ENCODE data around the gene PCCA.
A peak's percentile ranks its signal among the peaks of the same experiment; 100 is the strongest.

Gene PCCA

GRCh38 chr13:100508996-100509395 is 420.1 kb downstream of the PCCA start:
- H3K9ac ChIP-seq (ENCODE audit: low read length): peak overlapping the region; percentile 52
- no peaks in the 10 kb centered on the region for H3K36me3 ChIP-seq (ENCODE audit: control insufficient read depth, insufficient read depth, low read length)
- H3K27ac ChIP-seq (ENCODE audit: low read depth, low read length): peak overlapping the region; percentile 92; the same call in 1 of the 2 replicates
- no peak overlapping the region for H3K4me3 ChIP-seq (ENCODE audit: low read depth, low read length)
- H3K27me3 ChIP-seq (ENCODE audit: control insufficient read depth, insufficient read depth, low read length): no peaks in the 10 kb centered on the region; the same call in 1 of the 2 replicates
- H3K9me3 ChIP-seq (ENCODE audit: control insufficient read depth, insufficient read depth, low read depth, low read length): no peaks in the 10 kb centered on the region
- peaks cover 56% of the 10 kb centered on the region for H3K4me1 ChIP-seq (ENCODE audit: control insufficient read depth, insufficient read depth, low read length)

GRCh38 chr13:100510208-100510957 is 421.5 kb downstream of the PCCA start:
- Histone ChIP-seq H3K27ac (ENCODE audit: low read depth, low read length) (peak overlapping the region; percentile 92), H3K9ac (ENCODE audit: low read length) (peak overlapping the region; percentile 50), H3K36me3 (ENCODE audit: control insufficient read depth, insufficient read depth, low read length) (no peaks in the 10 kb centered on the region), H3K4me1 (ENCODE audit: control insufficient read depth, insufficient read depth, low read length) (peaks cover 65% of the 10 kb centered on the region), H3K4me3 (ENCODE audit: low read depth, low read length) (peak overlapping the region; percentile 13; the same call in 1 of the 2 replicates), H3K27me3 (ENCODE audit: control insufficient read depth, insufficient read depth, low read length) (no peaks in the 10 kb centered on the region; the same call in 1 of the 2 replicates), H3K9me3 (ENCODE audit: control insufficient read depth, insufficient read depth, low read depth, low read length) (no peaks in the 10 kb centered on the region)

GRCh38 chr13:100511466-100511865 is 422.6 kb downstream of the PCCA start:
- peak overlapping the region; percentile 74 for H3K27ac ChIP-seq (ENCODE audit: low read depth, low read length)
- peaks cover 67% of the 10 kb centered on the region for H3K4me1 ChIP-seq (ENCODE audit: control insufficient read depth, insufficient read depth, low read length)
- no peaks in the 10 kb centered on the region for H3K9me3 ChIP-seq (ENCODE audit: control insufficient read depth, insufficient read depth, low read depth, low read length)
- H3K4me3 ChIP-seq (ENCODE audit: low read depth, low read length): no peak overlapping the region
- no peaks in the 10 kb centered on the region for H3K36me3 ChIP-seq (ENCODE audit: control insufficient read depth, insufficient read depth, low read length)
- no peaks in the 10 kb centered on the region; the same call in 1 of the 2 replicates for H3K27me3 ChIP-seq (ENCODE audit: control insufficient read depth, insufficient read depth, low read length)
- H3K9ac ChIP-seq (ENCODE audit: low read length): peak overlapping the region; percentile 50

GRCh38 chr13:100512422-100512821 is 423.5 kb downstream of the PCCA start:
- Histone ChIP-seq H3K27ac (ENCODE audit: low read depth, low read length) (no peak overlapping the region), H3K36me3 (ENCODE audit: control insufficient read depth, insufficient read depth, low read length) (no peaks in the 10 kb centered on the region), H3K9ac (ENCODE audit: low read length) (no peak overlapping the region), H3K4me1 (ENCODE audit: control insufficient read depth, insufficient read depth, low read length) (peaks cover 72% of the 10 kb centered on the region), H3K9me3 (ENCODE audit: control insufficient read depth, insufficient read depth, low read depth, low read length) (no peaks in the 10 kb centered on the region), H3K4me3 (ENCODE audit: low read depth, low read length) (no peak overlapping the region), H3K27me3 (ENCODE audit: control insufficient read depth, insufficient read depth, low read length) (no peaks in the 10 kb centered on the region; the same call in 1 of the 2 replicates)

- Histone ChIP-seq H3K4me3 (ENCODE audit: low read depth, low read length) (no peak overlapping the region), H3K36me3 (ENCODE audit: control insufficient read depth, insufficient read depth, low read length) (no peaks in the 10 kb centered on the region), H3K9me3 (ENCODE audit: control insufficient read depth, insufficient read depth, low read depth, low read length) (no peaks in the 10 kb centered on the region), H3K27ac (ENCODE audit: low read depth, low read length) (0 out of 2 replicates have a peak overlapping the region, but pooled peaks have one; percentile 10), H3K27me3 (ENCODE audit: control insufficient read depth, insufficient read depth, low read length) (no peaks in the 10 kb centered on the region; the same call in 1 of the 2 replicates), H3K9ac (ENCODE audit: low read length) (no peak overlapping the region), H3K4me1 (ENCODE audit: control insufficient read depth, insufficient read depth, low read length) (peaks cover 76% of the 10 kb centered on the region)
These were observed 424.3 kb downstream of the PCCA start for GRCh38 chr13:100513171-100513570.

GRCh38 chr13:100513987-100514670 is 425.2 kb downstream of the PCCA start:
- no peaks in the 10 kb centered on the region; the same call in 1 of the 2 replicates for H3K27me3 ChIP-seq (ENCODE audit: control insufficient read depth, insufficient read depth, low read length)
- H3K9ac ChIP-seq (ENCODE audit: low read length): no peak overlapping the region
- H3K36me3 ChIP-seq (ENCODE audit: control insufficient read depth, insufficient read depth, low read length): no peaks in the 10 kb centered on the region
- peak overlapping the region; percentile 4; the same call in 1 of the 2 replicates for H3K27ac ChIP-seq (ENCODE audit: low read depth, low read length)
- H3K4me1 ChIP-seq (ENCODE audit: control insufficient read depth, insufficient read depth, low read length): peaks cover 73% of the 10 kb centered on the region
- no peaks in the 10 kb centered on the region for H3K9me3 ChIP-seq (ENCODE audit: control insufficient read depth, insufficient read depth, low read depth, low read length)
- H3K4me3 ChIP-seq (ENCODE audit: low read depth, low read length): no peak overlapping the region

GRCh38 chr13:100514788-100515409 is 426.0 kb downstream of the PCCA start:
- H3K27me3 ChIP-seq (ENCODE audit: control insufficient read depth, insufficient read depth, low read length): no peaks in the 10 kb centered on the region; the same call in 1 of the 2 replicates
- H3K9me3 ChIP-seq (ENCODE audit: control insufficient read depth, insufficient read depth, low read depth, low read length): no peaks in the 10 kb centered on the region
- peaks cover 65% of the 10 kb centered on the region for H3K4me1 ChIP-seq (ENCODE audit: control insufficient read depth, insufficient read depth, low read length)
- 0 out of 2 replicates have a peak overlapping the region, but pooled peaks have one; percentile 4 for H3K27ac ChIP-seq (ENCODE audit: low read depth, low read length)
- H3K4me3 ChIP-seq (ENCODE audit: low read depth, low read length): no peak overlapping the region
- H3K36me3 ChIP-seq (ENCODE audit: control insufficient read depth, insufficient read depth, low read length): no peaks in the 10 kb centered on the region
- H3K9ac ChIP-seq (ENCODE audit: low read length): no peak overlapping the region

GRCh38 chr13:100515410-100515800 is 426.5 kb downstream of the PCCA start:
- Histone ChIP-seq H3K9me3 (ENCODE audit: control insufficient read depth, insufficient read depth, low read depth, low read length) (no peaks in the 10 kb centered on the region), H3K4me1 (ENCODE audit: control insufficient read depth, insufficient read depth, low read length) (peaks cover 62% of the 10 kb centered on the region), H3K27ac (ENCODE audit: low read depth, low read length) (no peak overlapping the region), H3K9ac (ENCODE audit: low read length) (no peak overlapping the region), H3K36me3 (ENCODE audit: control insufficient read depth, insufficient read depth, low read length) (no peaks in the 10 kb centered on the region), H3K27me3 (ENCODE audit: control insufficient read depth, insufficient read depth, low read length) (no peaks in the 10 kb centered on the region; the same call in 1 of the 2 replicates), H3K4me3 (ENCODE audit: low read depth, low read length) (no peak overlapping the region)

- peaks cover 58% of the 10 kb centered on the region for H3K4me1 ChIP-seq (ENCODE audit: control insufficient read depth, insufficient read depth, low read length)
- H3K9ac ChIP-seq (ENCODE audit: low read length): no peak overlapping the region
- no peaks in the 10 kb centered on the region for H3K27me3 ChIP-seq (ENCODE audit: control insufficient read depth, insufficient read depth, low read length)
- H3K9me3 ChIP-seq (ENCODE audit: control insufficient read depth, insufficient read depth, low read depth, low read length): no peaks in the 10 kb centered on the region
- no peak overlapping the region for H3K27ac ChIP-seq (ENCODE audit: low read depth, low read length)
- H3K36me3 ChIP-seq (ENCODE audit: control insufficient read depth, insufficient read depth, low read length): no peaks in the 10 kb centered on the region
- no peak overlapping the region for H3K4me3 ChIP-seq (ENCODE audit: low read depth, low read length)
These were observed 428.2 kb downstream of the PCCA start for GRCh38 chr13:100517135-100517534.

- Histone ChIP-seq H3K36me3 (ENCODE audit: control insufficient read depth, insufficient read depth, low read length) (no peaks in the 10 kb centered on the region), H3K4me3 (ENCODE audit: low read depth, low read length) (no peak overlapping the region), H3K27me3 (ENCODE audit: control insufficient read depth, insufficient read depth, low read length) (no peaks in the 10 kb centered on the region), H3K4me1 (ENCODE audit: control insufficient read depth, insufficient read depth, low read length) (peaks cover 61% of the 10 kb centered on the region), H3K9ac (ENCODE audit: low read length) (no peak overlapping the region), H3K27ac (ENCODE audit: low read depth, low read length) (no peak overlapping the region), H3K9me3 (ENCODE audit: control insufficient read depth, insufficient read depth, low read depth, low read length) (no peaks in the 10 kb centered on the region)
These were observed 428.8 kb downstream of the PCCA start for GRCh38 chr13:100517728-100518127.
